Muscle of leg (tissue), 11 donors: ENCODE results near the gene CATSPERD. TPM values are rescaled to one million over a fixed set of nuclear protein-coding genes. Genes with fewer than 3 reads are reported as not detected.
A peak's percentile ranks its signal among the peaks of the same experiment; 100 is the strongest.

Experiments used
- DNase-seq: peaks from one replicate; pipeline ENCODE4 v3.0.0; 2013
- H3K27ac ChIP-seq: one replicate; pipeline ENCODE4 v1.5.1; 2013; ENCODE audit warnings: mild to moderate bottlenecking, low read length, control low read depth
- H3K27me3 ChIP-seq: one replicate; pipeline ENCODE4 v1.6.1; 2013; ENCODE audit warnings: low read length; ENCODE audit not compliant: control insufficient read depth, insufficient read depth
- H3K36me3 ChIP-seq: one replicate; pipeline ENCODE4 v1.6.1; 2013; ENCODE audit warnings: low read length; ENCODE audit not compliant: control insufficient read depth, insufficient read depth
- H3K4me1 ChIP-seq: one replicate; pipeline ENCODE4 v1.6.1; 2013; ENCODE audit warnings: low read length; ENCODE audit not compliant: control insufficient read depth, insufficient read depth
- H3K4me3 ChIP-seq: one replicate; pipeline ENCODE4 v1.5.1; 2013; ENCODE audit warnings: low read length, control low read depth
- H3K9me3 ChIP-seq: replicated peaks from 2 replicates; pipeline ENCODE4 v1.6.1; 2013; ENCODE audit warnings: low read depth, low read length; ENCODE audit not compliant: control insufficient read depth
- WGBS: methylation state at CpG from one replicate; pipeline ENCODE4 v1.1.5; 2013; ENCODE audit warnings: missing lambda C conversion rate; ENCODE audit not compliant: insufficient coverage; 5-methylcytosine and 5-hydroxymethylcytosine counted together
- polyA plus RNA-seq, 8 donors: library from polyadenylated mRNA; unstranded; fragments of 120-200 nt; gene quantifications; one replicate each; pipeline versions ENCODE4 v1.2.1 to v1.2.3, GENCODE V29; 2013; ENCODE audit warnings: inconsistent platforms in 1 of 8, low replicate concordance in 1 of 8; ENCODE audit not compliant: insufficient read length in 8 of 8, insufficient read depth in 1 of 8
- total RNA-seq: library from RNA; stranded (reverse); fragments of 120-200 nt; gene quantifications from one replicate; pipeline ENCODE4 v1.2.4, GENCODE V29; 2013

The CATSPERD gene
- total and polyA plus RNA-seq, 9 donors: 0.16 TPM; not detected in 8

DNA sequence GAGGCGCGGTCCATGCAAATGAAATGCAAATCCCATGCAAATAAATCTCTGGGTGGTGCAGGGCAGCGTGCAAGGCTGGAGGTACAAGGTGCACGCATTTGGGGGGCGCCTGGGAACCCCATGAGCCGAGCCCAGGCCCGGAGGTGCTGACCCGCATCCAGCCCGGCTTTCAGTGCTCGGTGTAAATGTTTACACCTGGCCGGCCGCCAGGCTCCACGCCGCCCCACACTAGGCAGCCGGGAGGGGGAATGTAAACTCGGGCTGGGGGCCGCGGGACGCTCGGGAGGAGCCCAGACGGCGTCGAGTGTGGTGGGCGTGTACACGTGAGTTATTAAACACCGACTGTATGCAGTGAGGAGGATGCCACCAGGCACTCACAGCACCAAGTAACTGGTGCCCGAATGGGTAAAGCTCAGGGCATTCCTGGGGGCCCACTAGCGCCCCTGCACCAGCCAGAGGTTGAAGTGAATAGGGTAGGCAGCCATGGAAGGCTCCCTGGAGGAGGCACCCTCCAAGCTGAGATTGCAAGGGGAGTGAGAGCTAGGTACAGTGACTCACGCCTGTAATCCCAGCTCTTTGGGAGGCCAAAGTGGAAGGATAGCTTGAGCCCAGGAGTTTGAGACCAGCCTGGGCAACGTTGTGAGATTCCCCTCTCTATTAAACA lies 101.9 kb downstream of the CATSPERD start:
- 42% methylated on average over 28 of the region's 30 CpGs for WGBS
- Histone ChIP-seq H3K27ac (no peak overlapping the region), H3K4me1 (peaks cover 15% of the 10 kb centered on the region), H3K36me3 (no peaks in the 10 kb centered on the region), H3K9me3 (no peaks in the 10 kb centered on the region), H3K4me3 (no peak overlapping the region), H3K27me3 (peaks cover 4% of the 10 kb centered on the region)
- DNase-seq: no peak

DNA sequence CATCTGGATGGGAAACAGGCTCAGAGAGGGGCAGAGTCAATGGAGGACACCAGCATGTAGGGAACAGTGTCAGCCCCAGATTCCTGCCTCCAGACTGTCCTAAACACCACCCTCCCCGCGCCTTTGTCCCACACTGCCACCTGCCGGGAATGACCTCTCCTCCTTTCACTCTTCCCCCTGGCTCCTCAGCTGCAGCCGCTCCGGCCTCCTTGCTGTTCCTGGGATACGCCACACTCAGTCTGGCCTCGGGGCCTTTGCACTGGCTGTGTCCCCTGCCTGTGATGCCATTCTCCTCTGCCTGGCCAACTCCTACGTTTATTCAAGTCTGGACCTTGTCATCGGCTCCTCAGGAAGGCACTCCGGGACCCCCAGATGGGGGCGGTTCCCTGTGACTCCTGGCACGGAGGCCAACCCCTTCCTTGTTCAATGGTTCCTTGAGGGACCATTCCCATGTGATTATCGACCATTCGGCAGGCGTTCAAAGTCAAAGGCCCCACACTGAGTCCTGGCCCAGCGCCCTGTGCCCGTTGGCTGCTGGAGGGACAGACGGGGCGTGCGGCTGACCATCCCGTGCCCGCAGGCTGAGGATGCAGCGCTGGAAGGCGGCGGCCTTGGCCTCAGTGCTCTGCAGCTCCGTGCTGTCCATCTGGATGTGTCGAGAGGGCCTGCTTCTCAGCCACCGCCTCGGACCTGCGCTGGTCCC lies 103.3 kb downstream of the CATSPERD start:
- 81% methylated on average over 30 of the region's 30 CpGs for WGBS
- peaks cover 4% of the 10 kb centered on the region for H3K27me3 ChIP-seq
- DNase-seq: no peak

DNA sequence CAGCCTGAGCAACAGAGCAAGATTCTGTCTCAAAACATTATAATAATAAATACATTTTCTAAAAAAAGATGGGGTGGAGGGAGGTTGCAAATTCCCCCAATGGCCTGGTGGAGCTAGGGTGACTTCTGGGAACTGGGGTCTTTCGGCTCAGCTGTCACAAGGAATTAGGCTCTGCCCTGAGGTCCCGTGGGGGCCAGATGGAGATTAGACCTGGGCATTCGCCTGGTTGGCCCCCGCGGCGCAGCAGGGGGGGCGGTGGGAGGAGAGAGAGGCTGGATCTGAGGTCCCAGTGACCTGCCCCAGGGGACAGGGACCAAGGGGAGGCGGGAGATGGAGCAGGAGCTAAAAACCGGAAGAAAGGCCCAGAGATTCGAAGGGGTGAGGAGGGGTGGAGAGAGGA lies 104.3 kb downstream of the CATSPERD start:
- no peak overlapping the region for H3K4me3 ChIP-seq
- H3K27ac ChIP-seq: no peak overlapping the region
- no peaks in the 10 kb centered on the region for H3K36me3 ChIP-seq
- H3K9me3 ChIP-seq: no peaks in the 10 kb centered on the region
- peaks cover 32% of the 10 kb centered on the region for H3K4me1 ChIP-seq
- 76% methylated on average over 9 of the region's 10 CpGs for WGBS
- H3K27me3 ChIP-seq: peaks cover 14% of the 10 kb centered on the region
- no peak for DNase-seq

More for the DNA sequence above, 103.3 kb downstream of the CATSPERD start:
- H3K9me3 ChIP-seq: no peaks in the 10 kb centered on the region
- H3K27ac ChIP-seq: no peak overlapping the region
- H3K36me3 ChIP-seq: no peaks in the 10 kb centered on the region
- no peak overlapping the region for H3K4me3 ChIP-seq
- peaks cover 23% of the 10 kb centered on the region for H3K4me1 ChIP-seq

DNA sequence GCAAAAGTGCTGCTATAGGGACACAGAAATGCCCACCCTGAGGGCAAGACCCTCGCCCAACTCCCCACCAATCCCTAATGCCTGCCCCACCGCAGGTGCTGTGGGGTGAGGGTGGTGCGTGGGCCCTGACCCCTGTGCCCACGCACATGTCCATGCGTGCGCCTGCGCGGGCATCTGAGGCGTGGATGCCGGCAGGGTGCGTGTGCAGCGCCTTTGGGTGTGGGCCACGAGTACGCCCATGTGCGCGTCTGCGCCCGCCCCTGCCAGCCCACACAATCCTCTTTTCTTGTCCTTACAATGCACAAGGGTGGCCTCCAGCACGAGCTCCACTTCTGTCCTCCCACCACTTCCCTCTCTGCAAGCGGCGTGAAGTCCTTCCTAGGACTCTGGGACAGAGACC lies 104.7 kb downstream of the CATSPERD start:
- Histone ChIP-seq H3K27ac (no peak overlapping the region), H3K4me3 (no peak overlapping the region), H3K36me3 (no peaks in the 10 kb centered on the region), H3K9me3 (no peaks in the 10 kb centered on the region), H3K27me3 (peaks cover 17% of the 10 kb centered on the region), H3K4me1 (peaks cover 35% of the 10 kb centered on the region)
- no peak for DNase-seq
- WGBS: 93% methylated on average over 16 of the region's 21 CpGs

DNA sequence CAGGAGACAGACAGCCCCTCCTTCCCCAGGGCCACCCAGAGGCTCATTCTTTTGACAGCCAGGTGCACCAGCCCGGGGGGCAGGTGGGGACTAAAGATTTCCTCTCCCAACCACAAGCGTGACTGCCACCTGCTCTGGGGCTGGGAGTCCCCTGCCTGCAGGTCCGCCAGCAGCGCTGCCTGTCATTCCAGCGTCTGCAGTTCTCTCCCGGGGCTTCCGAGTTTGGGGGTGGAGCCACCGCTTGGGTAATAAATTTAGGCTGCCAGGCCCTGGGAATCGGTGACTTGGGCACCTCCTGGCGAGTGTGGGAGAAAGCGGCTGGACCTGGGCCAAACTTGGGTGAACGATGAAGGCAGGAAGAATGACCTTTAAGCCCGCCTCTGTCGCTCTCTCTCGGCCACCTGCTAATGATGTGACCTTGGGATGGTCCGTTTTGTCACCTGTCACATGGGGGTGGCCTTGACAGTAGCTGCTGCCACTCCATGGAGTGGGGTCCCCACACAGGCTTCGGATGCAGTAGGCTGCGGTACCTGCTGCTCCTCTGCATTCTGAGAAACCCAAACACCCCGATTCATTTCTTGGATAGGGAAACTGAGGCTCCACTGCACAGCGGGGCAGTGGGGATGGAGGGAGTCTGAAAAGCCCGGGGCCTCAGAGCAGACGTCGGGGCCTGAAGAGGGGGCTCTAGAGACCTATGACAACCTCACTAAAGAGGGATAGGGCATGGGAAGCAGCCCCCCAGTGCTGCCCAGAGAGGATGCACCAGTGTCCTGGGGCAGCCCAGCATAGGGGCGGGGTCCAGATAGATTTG lies 106.3 kb downstream of the CATSPERD start:
- no peak overlapping the region for H3K4me3 ChIP-seq
- WGBS: 22% methylated on average over 21 of the region's 24 CpGs
- H3K27me3 ChIP-seq: peaks cover 17% of the 10 kb centered on the region
- no peaks in the 10 kb centered on the region for H3K36me3 ChIP-seq
- DNase-seq: peak; percentile 69
- no peak overlapping the region for H3K27ac ChIP-seq
- no peaks in the 10 kb centered on the region for H3K9me3 ChIP-seq
- H3K4me1 ChIP-seq: peaks cover 35% of the 10 kb centered on the region

DNA sequence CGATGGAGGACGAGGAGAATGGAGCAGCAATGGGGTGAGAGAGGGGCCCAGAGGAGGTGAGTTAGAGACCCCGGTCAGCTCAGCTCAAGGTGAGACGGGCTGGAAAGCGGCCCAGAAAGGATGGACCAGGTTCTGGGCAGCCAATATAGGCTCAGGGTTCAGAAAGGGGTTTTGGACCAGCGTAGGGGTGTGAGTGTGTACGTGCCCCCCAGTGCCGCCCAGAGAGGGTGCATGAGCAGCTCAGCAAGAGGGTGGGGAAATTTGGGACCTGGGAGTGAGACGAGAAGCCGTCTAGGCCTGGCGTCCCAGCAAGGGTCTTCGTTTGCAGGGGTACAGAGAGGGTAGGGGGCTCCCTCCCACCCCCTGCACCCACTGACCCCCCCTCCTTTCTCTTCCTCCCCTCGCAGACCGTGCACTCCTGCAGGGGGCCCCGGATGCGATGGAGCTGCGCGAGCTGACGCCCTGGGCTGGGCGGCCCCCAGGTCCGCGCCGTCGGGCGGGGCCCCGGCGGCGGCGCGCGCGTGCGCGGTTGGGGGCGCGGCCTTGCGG lies 107.0 kb downstream of the CATSPERD start:
- Histone ChIP-seq H3K27ac (peak overlapping the region; percentile 20), H3K9me3 (no peaks in the 10 kb centered on the region), H3K4me1 (peaks cover 31% of the 10 kb centered on the region), H3K27me3 (peaks cover 16% of the 10 kb centered on the region), H3K36me3 (no peaks in the 10 kb centered on the region), H3K4me3 (peak overlapping the region; percentile 68)
- WGBS: 9% methylated on average over 31 of the region's 37 CpGs
- no peak for DNase-seq

DNA sequence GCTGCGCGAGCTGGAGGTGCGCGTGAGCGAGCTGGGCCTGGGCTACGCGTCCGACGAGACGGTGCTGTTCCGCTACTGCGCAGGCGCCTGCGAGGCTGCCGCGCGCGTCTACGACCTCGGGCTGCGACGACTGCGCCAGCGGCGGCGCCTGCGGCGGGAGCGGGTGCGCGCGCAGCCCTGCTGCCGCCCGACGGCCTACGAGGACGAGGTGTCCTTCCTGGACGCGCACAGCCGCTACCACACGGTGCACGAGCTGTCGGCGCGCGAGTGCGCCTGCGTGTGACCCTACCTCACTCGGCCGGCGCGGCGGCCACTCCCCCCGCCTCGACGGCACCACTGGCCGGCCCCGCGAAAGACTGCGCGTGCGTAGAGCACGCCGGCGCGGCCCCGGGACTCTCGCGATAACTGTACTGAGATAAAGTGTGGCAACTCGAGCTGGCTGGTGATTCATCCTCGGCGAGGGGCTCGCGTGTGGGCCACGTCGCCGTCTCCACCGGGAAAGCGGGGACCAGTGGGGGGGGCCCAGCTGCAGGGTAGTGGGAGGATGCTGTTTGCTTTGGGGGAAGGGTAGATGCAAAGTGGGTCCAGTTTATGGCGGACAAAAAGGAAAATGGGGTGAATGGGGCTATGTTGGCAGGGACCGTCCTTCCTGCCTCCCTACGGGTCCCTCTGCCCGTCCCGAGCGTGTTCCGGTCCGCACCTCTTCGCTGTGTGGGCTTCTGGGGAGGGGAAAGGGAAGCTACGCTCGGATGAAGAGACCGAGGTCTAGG lies 107.6 kb downstream of the CATSPERD start:
- Histone ChIP-seq H3K27ac (peak overlapping the region; percentile 91), H3K4me1 (peaks cover 31% of the 10 kb centered on the region), H3K36me3 (no peaks in the 10 kb centered on the region), H3K4me3 (peak overlapping the region; percentile 68), H3K27me3 (peaks cover 15% of the 10 kb centered on the region), H3K9me3 (no peaks in the 10 kb centered on the region)
- WGBS: under 1% methylated on average over 88 of the region's 91 CpGs
- DNase-seq: peak; percentile 97

Other genes with a start within 250 kb of the CATSPERD start
- 0.18 TPM for gene TINCR, start 152.7 kb upstream of the CATSPERD start, total RNA-seq
- gene TINCR, start 152.7 kb upstream of the CATSPERD start, polyA plus RNA-seq: 1 to 10 TPM in 1 of 8 donors, under 1 TPM in 7; 0.28 to 3.1 (median 0.40) TPM
- gene SAFB2, start 97.9 kb upstream of the CATSPERD start, total RNA-seq: 24.6 TPM
- 10 to 100 TPM; 34.0 to 55.9 (median 45.4) TPM for gene SAFB2, start 97.9 kb upstream of the CATSPERD start, polyA plus RNA-seq
- 24.7 TPM for gene SAFB, start 97.6 kb upstream of the CATSPERD start, total RNA-seq
- gene SAFB, start 97.6 kb upstream of the CATSPERD start, polyA plus RNA-seq: 100 to 1,000 TPM in 2 of 8 donors, 10 to 100 TPM in 6; 82.1 to 101 (median 93.0) TPM
- gene MICOS13, start 40.1 kb upstream of the CATSPERD start, total RNA-seq: 122 TPM
- 100 to 1,000 TPM in 2 of 8 donors, 10 to 100 TPM in 6; 74.4 to 115 (median 90.0) TPM for gene MICOS13, start 40.1 kb upstream of the CATSPERD start, polyA plus RNA-seq
- gene HSD11B1L, start 39.6 kb upstream of the CATSPERD start, total RNA-seq: 5.9 TPM
- 1 to 10 TPM; 4.2 to 6.7 (median 5.5) TPM for gene HSD11B1L, start 39.6 kb upstream of the CATSPERD start, polyA plus RNA-seq
- gene RPL36, start 30.3 kb upstream of the CATSPERD start, total RNA-seq: 1,960 TPM
- 1,000 to 10,000 TPM; 1,213 to 1,750 (median 1,363) TPM for gene RPL36, start 30.3 kb upstream of the CATSPERD start, polyA plus RNA-seq
- 34.9 TPM for gene LONP1, start 491 bp upstream of the CATSPERD start, total RNA-seq
- 10 to 100 TPM; 47.7 to 63.9 (median 53.1) TPM for gene LONP1, start 491 bp upstream of the CATSPERD start, polyA plus RNA-seq
- 1.4 TPM for gene PRR22, start 64.1 kb downstream of the CATSPERD start, total RNA-seq
- gene PRR22, start 64.1 kb downstream of the CATSPERD start, polyA plus RNA-seq: 1 to 10 TPM in 7 of 8 donors, under 1 TPM in 1; 0.86 to 2.7 (median 1.3) TPM
- 17.7 TPM for gene DUS3L, start 70.5 kb downstream of the CATSPERD start, total RNA-seq
- 10 to 100 TPM; 16.3 to 26.6 (median 21.3) TPM for gene DUS3L, start 70.5 kb downstream of the CATSPERD start, polyA plus RNA-seq
- 0.44 TPM for gene NRTN, start 84.4 kb downstream of the CATSPERD start, total RNA-seq
- 1 to 10 TPM in 2 of 8 donors, under 1 TPM in 6; 0.17 to 1.5 (median 0.37) TPM for gene NRTN, start 84.4 kb downstream of the CATSPERD start, polyA plus RNA-seq
- gene FUT6, start 119.1 kb downstream of the CATSPERD start, total RNA-seq: not detected
- under 1 TPM in 2 of 8 donors, not detected in 6; 0.05 to 0.09 TPM for gene FUT6, start 119.1 kb downstream of the CATSPERD start, polyA plus RNA-seq
- gene FUT3, start 130.8 kb downstream of the CATSPERD start, total RNA-seq: 0.09 TPM
- under 1 TPM in 4 of 8 donors, not detected in 4; 0.06 to 0.38 (median 0.30) TPM for gene FUT3, start 130.8 kb downstream of the CATSPERD start, polyA plus RNA-seq
- not detected for gene FUT5, start 149.9 kb downstream of the CATSPERD start, total RNA-seq
- gene FUT5, start 149.9 kb downstream of the CATSPERD start, polyA plus RNA-seq: under 1 TPM in 2 of 8 donors, not detected in 6; 0.10 to 0.12 TPM
- 312 TPM for gene NDUFA11, start 183.2 kb downstream of the CATSPERD start, total RNA-seq
- gene NDUFA11, start 183.2 kb downstream of the CATSPERD start, polyA plus RNA-seq: 100 to 1,000 TPM; 168 to 243 (median 200) TPM
- 4.5 TPM for gene VMAC, start 184.2 kb downstream of the CATSPERD start, total RNA-seq
- 1 to 10 TPM; 2.0 to 4.4 (median 3.6) TPM for gene VMAC, start 184.2 kb downstream of the CATSPERD start, polyA plus RNA-seq
- 5.1 TPM for gene CAPS, start 193.6 kb downstream of the CATSPERD start, total RNA-seq
- 10 to 100 TPM in 1 of 8 donors, 1 to 10 TPM in 7; 3.9 to 10.1 (median 6.5) TPM for gene CAPS, start 193.6 kb downstream of the CATSPERD start, polyA plus RNA-seq